Measurements from ENCODE around the gene CTIF.

GRCh38 chr18:48826806-48827205 lies 288.0 kb downstream of the CTIF start:
- TF ChIP-seq CTCF (IDR thresholded peaks at IDR 0.05) (no peak), POLR2A (IDR thresholded peaks at IDR 0.05) (no peak)
